Neural cell (in vitro differentiated cells): ENCODE data around the gene FAM171A2. TPM values are rescaled to one million over a fixed set of nuclear protein-coding genes. Genes with fewer than 3 reads are reported as not detected.

Source experiments
- H2AFZ ChIP-seq: fragments of 200-600, 300-800 bp; sonication (generic), shearing (Covaris generic); 2 replicates; pipeline ENCODE4 v1.6.0; 2014; ENCODE audit warnings: low read depth, mild to moderate bottlenecking, antibody characterized with exemption, low read length, moderate library complexity
- H3F3A ChIP-seq: fragments of 200-600 bp; shearing (Covaris generic); 2 replicates; pipeline ENCODE4 v1.6.1; 2016; ENCODE audit warnings: mild to moderate bottlenecking, moderate library complexity, mixed read lengths, antibody characterized with exemption, low read length; ENCODE audit not compliant: insufficient read depth, poor library complexity, severe bottlenecking
- H3K27ac ChIP-seq: fragments of 200-600, 300-800 bp; sonication (generic), shearing (Covaris generic); 2 replicates; pipeline ENCODE4 v1.5.1; 2014; ENCODE audit warnings: mild to moderate bottlenecking, low read length, moderate library complexity
- H3K27me3 ChIP-seq: fragments of 300-800, 200-600 bp; sonication (generic), shearing (Covaris generic); 2 replicates; pipeline ENCODE4 v1.6.0; 2014; ENCODE audit warnings: mild to moderate bottlenecking, low read depth, low read length, moderate library complexity; ENCODE audit not compliant: insufficient read depth
- H3K36me3 ChIP-seq: fragments of 300-800, 200-600 bp; sonication (generic), shearing (Covaris generic); 2 replicates; pipeline ENCODE4 v1.5.1; 2014; ENCODE audit warnings: mild to moderate bottlenecking, antibody characterized with exemption, low read length, moderate library complexity; ENCODE audit not compliant: insufficient read depth
- H3K4me2 ChIP-seq: fragments of 300-800, 200-600 bp; sonication (generic), shearing (Covaris generic); 2 replicates; pipeline ENCODE4 v1.6.0; 2014; ENCODE audit warnings: mild to moderate bottlenecking, low read length
- H3K4me3 ChIP-seq: fragments of 300-800, 200-600 bp; sonication (generic), shearing (Covaris generic); 2 replicates; pipeline ENCODE4 v1.5.1; 2014; ENCODE audit warnings: mild to moderate bottlenecking, low read length, moderate library complexity
- H3K79me2 ChIP-seq: fragments of 200-600 bp; shearing (Covaris generic); replicated peaks from 2 replicates; pipeline ENCODE4 v1.6.0; 2014; ENCODE audit warnings: mild to moderate bottlenecking, low read length, moderate library complexity; ENCODE audit not compliant: insufficient read depth
- H3K9ac ChIP-seq: fragments of 300-800, 200-600 bp; sonication (generic), shearing (Covaris generic); 2 replicates; pipeline ENCODE4 v1.6.1; 2016; ENCODE audit warnings: mild to moderate bottlenecking, low read length, mixed read lengths
- H3K9me2 ChIP-seq: fragments of 200-600 bp; shearing (Covaris generic); 2 replicates; pipeline ENCODE4 v1.6.1; 2016; ENCODE audit warnings: mild to moderate bottlenecking, low read length, mixed read lengths; ENCODE audit not compliant: insufficient read depth
- H3K9me3 ChIP-seq: fragments of 200-600, 300-800 bp; sonication (generic), shearing (Covaris generic); 2 replicates; pipeline ENCODE4 v1.6.1; 2016; ENCODE audit warnings: mild to moderate bottlenecking, mixed run types, low read length, moderate library complexity, mixed read lengths
- H4K20me1 ChIP-seq: fragments of 200-600 bp; shearing (Covaris generic); 2 replicates; pipeline ENCODE4 v1.6.1; 2016; ENCODE audit warnings: mild to moderate bottlenecking, mixed run types; ENCODE audit not compliant: insufficient read depth
- EP300 ChIP-seq: fragments of 450-650 bp; conservative IDR thresholded peaks from 2 replicates; pipeline ENCODE4 v1.6.1; 2014; ENCODE audit warnings: antibody characterized with exemption, mild to moderate bottlenecking, moderate library complexity; ENCODE audit not compliant: poor library complexity, severe bottlenecking
- EZH2 ChIP-seq: fragments of 200-600, 300-800 bp; shearing (Covaris generic), sonication (generic); IDR thresholded peaks from 2 replicates; pipeline ENCODE4 v1.6.1; 2014; ENCODE audit warnings: antibody characterized with exemption, low read length, borderline replicate concordance, mild to moderate bottlenecking; ENCODE audit not compliant: insufficient read depth, poor library complexity, severe bottlenecking
- MXI1 ChIP-seq: fragments of 450-650 bp; conservative IDR thresholded peaks from 2 replicates; pipeline ENCODE4 v1.6.1; 2014; ENCODE audit warnings: antibody characterized with exemption, mild to moderate bottlenecking; ENCODE audit not compliant: poor library complexity, severe bottlenecking
- POLR2AphosphoS5 ChIP-seq: IDR thresholded peaks from 2 replicates; pipeline ENCODE4 v1.6.1; 2012
- RAD21 ChIP-seq: fragments of 450-650 bp; conservative IDR thresholded peaks from 2 replicates; pipeline ENCODE4 v1.6.1; 2014; ENCODE audit warnings: antibody characterized with exemption, mild to moderate bottlenecking, moderate library complexity
- REST ChIP-seq: IDR thresholded peaks from 2 replicates; pipeline ENCODE4 v1.6.1; 2012; ENCODE audit warnings: borderline replicate concordance
- SMC3 ChIP-seq: fragments of 450-650 bp; conservative IDR thresholded peaks from 2 replicates; pipeline ENCODE4 v1.6.1; 2014; ENCODE audit warnings: antibody characterized with exemption, mild to moderate bottlenecking, moderate library complexity; ENCODE audit not compliant: poor library complexity
- TAF1 ChIP-seq: IDR thresholded peaks from 2 replicates; pipeline ENCODE4 v1.6.1; 2012; ENCODE audit warnings: low read depth
- polyA plus RNA-seq: library from polyadenylated mRNA; depleted of rRNA; stranded (reverse); fragments of >200 nt; gene quantifications from 2 replicates; pipeline ENCODE4 v1.2.3, GENCODE V29; 2014
- TF ChIP-seq, protein P1 (sequence below): fragments of 450-650 bp; IDR thresholded peaks from 2 replicates; pipeline ENCODE4 v1.5.1; 2014; ENCODE audit warnings: antibody characterized with exemption, mild to moderate bottlenecking, moderate library complexity; ENCODE audit not compliant: poor library complexity, severe bottlenecking

Gene FAM171A2
- polyA plus RNA-seq, 1 donor from 2014 or later, result 73.6 TPM

GRCh38 chr17:44311562-44312181 lies 52.0 kb downstream of the FAM171A2 start:
- H3K9ac ChIP-seq, result no peak overlapping the region
- H4K20me1 ChIP-seq, result peaks cover 6% of the 10 kb centered on the region
- peaks cover 30% of the 10 kb centered on the region for H3K79me2 ChIP-seq
- no peaks in the 10 kb centered on the region for H3K9me2 ChIP-seq
- no peaks in the 10 kb centered on the region for H3F3A ChIP-seq
- peaks cover 18% of the 10 kb centered on the region for H3K27me3 ChIP-seq
- H2AFZ ChIP-seq, result no peak overlapping the region
- no peak overlapping the region for H3K4me2 ChIP-seq
- H3K27ac ChIP-seq, result no peak overlapping the region
- H3K4me3 ChIP-seq, result peak overlapping the region; percentile 96
- TF ChIP-seq MXI1, result no peak
- TF ChIP-seq RAD21, result no peak
- TF ChIP-seq SMC3, result no peak
- no peak for TF ChIP-seq EP300
- TF ChIP-seq POLR2AphosphoS5, result no peak
- no peak for TF ChIP-seq REST
- TF ChIP-seq, protein P1, sequence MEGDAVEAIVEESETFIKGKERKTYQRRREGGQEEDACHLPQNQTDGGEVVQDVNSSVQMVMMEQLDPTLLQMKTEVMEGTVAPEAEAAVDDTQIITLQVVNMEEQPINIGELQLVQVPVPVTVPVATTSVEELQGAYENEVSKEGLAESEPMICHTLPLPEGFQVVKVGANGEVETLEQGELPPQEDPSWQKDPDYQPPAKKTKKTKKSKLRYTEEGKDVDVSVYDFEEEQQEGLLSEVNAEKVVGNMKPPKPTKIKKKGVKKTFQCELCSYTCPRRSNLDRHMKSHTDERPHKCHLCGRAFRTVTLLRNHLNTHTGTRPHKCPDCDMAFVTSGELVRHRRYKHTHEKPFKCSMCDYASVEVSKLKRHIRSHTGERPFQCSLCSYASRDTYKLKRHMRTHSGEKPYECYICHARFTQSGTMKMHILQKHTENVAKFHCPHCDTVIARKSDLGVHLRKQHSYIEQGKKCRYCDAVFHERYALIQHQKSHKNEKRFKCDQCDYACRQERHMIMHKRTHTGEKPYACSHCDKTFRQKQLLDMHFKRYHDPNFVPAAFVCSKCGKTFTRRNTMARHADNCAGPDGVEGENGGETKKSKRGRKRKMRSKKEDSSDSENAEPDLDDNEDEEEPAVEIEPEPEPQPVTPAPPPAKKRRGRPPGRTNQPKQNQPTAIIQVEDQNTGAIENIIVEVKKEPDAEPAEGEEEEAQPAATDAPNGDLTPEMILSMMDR, result no peak
- no peak for TF ChIP-seq TAF1
- no peak for TF ChIP-seq EZH2
- no peaks in the 10 kb centered on the region for H3K9me3 ChIP-seq
- H3K36me3 ChIP-seq, result no peaks in the 10 kb centered on the region

DNA sequence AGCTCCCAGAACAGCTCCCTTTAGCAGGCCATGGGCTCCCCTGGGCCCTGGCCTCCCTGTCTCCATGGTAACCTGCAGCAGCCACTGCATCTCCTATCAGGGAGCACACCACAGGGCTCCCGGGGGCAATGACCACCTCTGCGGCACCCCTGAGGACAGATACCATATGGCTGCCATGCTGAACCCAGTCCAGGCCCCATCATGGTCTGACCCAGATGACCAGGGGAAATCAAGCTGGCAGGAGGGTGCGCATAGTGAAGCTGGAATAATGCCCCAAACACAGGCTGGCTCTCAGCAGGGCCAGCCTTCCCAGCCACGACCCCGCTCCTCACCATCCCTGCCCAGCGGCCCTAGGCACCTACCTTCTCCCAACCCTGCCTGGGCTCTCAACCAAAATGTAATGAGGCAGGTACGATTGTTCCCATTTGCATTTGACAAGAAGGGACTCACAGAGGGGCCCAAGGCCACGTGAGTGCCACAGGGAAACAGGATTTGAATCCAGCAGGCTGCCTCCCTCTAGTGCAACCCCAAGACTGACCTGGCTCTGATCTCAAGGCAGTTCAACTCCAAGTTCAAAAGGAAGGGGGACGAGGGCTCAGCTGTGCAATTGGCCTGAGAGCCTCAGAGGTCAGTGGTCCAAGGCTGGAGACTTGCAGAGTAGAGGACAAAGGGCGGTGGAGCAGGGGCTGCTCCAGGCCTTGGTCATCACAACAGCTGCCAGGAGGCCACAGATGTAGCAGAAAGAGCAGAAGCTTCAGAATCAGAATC lies 52.9 kb downstream of the FAM171A2 start:
- Histone ChIP-seq H3K4me3 (peak overlapping the region; percentile 96), H3K27me3 (peaks cover 9% of the 10 kb centered on the region)

More for the DNA sequence above, 52.9 kb downstream of the FAM171A2 start:
- TF ChIP-seq RAD21 (no peak), EP300 (no peak), SMC3 (no peak), REST (no peak), TAF1 (no peak), MXI1 (no peak), EZH2 (no peak), POLR2AphosphoS5 (no peak)
- TF ChIP-seq, protein P1, result no peak
- H4K20me1 ChIP-seq, result peaks cover 6% of the 10 kb centered on the region
- H3K36me3 ChIP-seq, result no peaks in the 10 kb centered on the region
- no peaks in the 10 kb centered on the region for H3K9me3 ChIP-seq
- H3K9me2 ChIP-seq, result no peaks in the 10 kb centered on the region
- no peaks in the 10 kb centered on the region for H3F3A ChIP-seq
- H2AFZ ChIP-seq, result no peak overlapping the region
- H3K27ac ChIP-seq, result no peak overlapping the region
- peaks cover 30% of the 10 kb centered on the region for H3K79me2 ChIP-seq
- H3K4me2 ChIP-seq, result peak overlapping the region; percentile 99
- H3K9ac ChIP-seq, result peak overlapping the region; percentile 98
